GM12878 (cell line): ENCODE measurements around the gene MCHR1.

Experiments used
- CBX5 ChIP-seq: sonication (generic); IDR thresholded peaks from 2 replicates; pipeline ENCODE4 v1.6.1; 2016; ENCODE audit warnings: low read depth, moderate library complexity, mild to moderate bottlenecking, inconsistent platforms
- CTCF ChIP-seq, 3 experiments: IDR thresholded peaks in 2 of 3; conservative IDR thresholded peaks in 1 of 3; 2 replicates each; pipeline ENCODE4 v1.5.1; 2011; ENCODE audit warnings: low read depth in 3 of 3, low read length in 3 of 3, mild to moderate bottlenecking in 3 of 3, control low read depth in 2 of 3, moderate library complexity in 2 of 3, inconsistent platforms in 1 of 3, mixed read lengths in 1 of 3; ENCODE audit not compliant: control insufficient read depth in 2 of 3, insufficient read depth in 1 of 3; ENCODE audit errors: extremely low read depth in 1 of 3
- EED ChIP-seq: sonication (generic); IDR thresholded peaks from 2 replicates; pipeline ENCODE4 v1.6.1; 2016; ENCODE audit warnings: antibody characterized with exemption, low read depth
- EP300 ChIP-seq, 2 experiments: fragments of 150-350 bp in 1 of 2; IDR thresholded peaks; 2 replicates each; pipeline ENCODE4 v1.6.1; 2011 to 2012; ENCODE audit warnings: low read depth in 2 of 2, low read length in 2 of 2, borderline replicate concordance in 1 of 2, improper control_type of control experiment in 1 of 2, inconsistent platforms in 1 of 2; ENCODE audit not compliant: control insufficient read depth in 1 of 2
- IKZF1 ChIP-seq: fragments of 450-650 bp; conservative IDR thresholded peaks from 2 replicates; pipeline ENCODE4 v1.6.1; 2017; ENCODE audit warnings: antibody characterized with exemption, mild to moderate bottlenecking
- MYC ChIP-seq: IDR thresholded peaks from 2 replicates; pipeline ENCODE4 v1.6.1; 2011; ENCODE audit warnings: mild to moderate bottlenecking, low read length, moderate library complexity, inconsistent platforms; ENCODE audit not compliant: insufficient read depth, insufficient replicate concordance, insufficient read length, severe bottlenecking
- PBX3 ChIP-seq: IDR thresholded peaks from 2 replicates; pipeline ENCODE4 v1.6.1; 2011; ENCODE audit warnings: mild to moderate bottlenecking, low read depth, low read length, moderate library complexity; ENCODE audit not compliant: insufficient replicate concordance
- POLR2AphosphoS5 ChIP-seq: IDR thresholded peaks from 2 replicates; pipeline ENCODE4 v1.6.1; 2011; ENCODE audit warnings: mild to moderate bottlenecking, low read length, inconsistent platforms
- SIN3A ChIP-seq: IDR thresholded peaks from 2 replicates; pipeline ENCODE4 v1.6.1; 2012; ENCODE audit warnings: low read depth, low read length, improper control_type of control experiment
- TAF1 ChIP-seq: IDR thresholded peaks from 2 replicates; pipeline ENCODE4 v1.6.1; 2011; ENCODE audit warnings: mild to moderate bottlenecking, low read depth, low read length, borderline replicate concordance
- TBL1XR1 ChIP-seq: IDR thresholded peaks from 2 replicates; pipeline ENCODE4 v1.6.1; 2012; ENCODE audit warnings: low read depth, low read length, improper control_type of control experiment

GRCh38 chr22:40633036-40633435 lies 46.2 kb upstream of the MCHR1 start:
- no peak for TF ChIP-seq TAF1
- TF ChIP-seq MYC: no peak
- no peak for TF ChIP-seq SIN3A
- no peak for TF ChIP-seq TBL1XR1
- TF ChIP-seq CTCF (IDR thresholded peaks at IDR 0.05 in 2 of 3, conservative IDR thresholded peaks at IDR 0.05 in 1 of 3; ENCODE audit: control insufficient read depth in 2 of 3, extremely low read depth in 1 of 3, insufficient read depth in 1 of 3, low read depth in 3 of 3, low read length in 3 of 3): no peak
- TF ChIP-seq EED: no peak
- no peak for TF ChIP-seq IKZF1
- TF ChIP-seq EP300 (IDR thresholded peaks at IDR 0.05; ENCODE audit: borderline replicate concordance in 1 of 2, control insufficient read depth in 1 of 2, low read depth in 2 of 2, low read length in 2 of 2): no peak
- no peak for TF ChIP-seq CBX5
- no peak for TF ChIP-seq POLR2AphosphoS5
- TF ChIP-seq PBX3: no peak
